Neural cell (in vitro differentiated cells): ENCODE data around the gene AFG1L. TPM values are rescaled to one million over a fixed set of nuclear protein-coding genes. Genes with fewer than 3 reads are reported as not detected.

Experiments
- H2AFZ ChIP-seq: fragments of 200-600, 300-800 bp; sonication (generic), shearing (Covaris generic); 2 replicates; pipeline ENCODE4 v1.6.0; 2014; ENCODE audit warnings: low read depth, mild to moderate bottlenecking, antibody characterized with exemption, low read length, moderate library complexity
- H3F3A ChIP-seq: fragments of 200-600 bp; shearing (Covaris generic); 2 replicates; pipeline ENCODE4 v1.6.1; 2016; ENCODE audit warnings: mild to moderate bottlenecking, moderate library complexity, mixed read lengths, antibody characterized with exemption, low read length; ENCODE audit not compliant: insufficient read depth, poor library complexity, severe bottlenecking
- H3K27ac ChIP-seq: fragments of 200-600, 300-800 bp; sonication (generic), shearing (Covaris generic); 2 replicates; pipeline ENCODE4 v1.5.1; 2014; ENCODE audit warnings: mild to moderate bottlenecking, low read length, moderate library complexity
- H3K27me3 ChIP-seq: fragments of 300-800, 200-600 bp; sonication (generic), shearing (Covaris generic); 2 replicates; pipeline ENCODE4 v1.6.0; 2014; ENCODE audit warnings: mild to moderate bottlenecking, low read depth, low read length, moderate library complexity; ENCODE audit not compliant: insufficient read depth
- H3K36me3 ChIP-seq: fragments of 300-800, 200-600 bp; sonication (generic), shearing (Covaris generic); 2 replicates; pipeline ENCODE4 v1.5.1; 2014; ENCODE audit warnings: mild to moderate bottlenecking, antibody characterized with exemption, low read length, moderate library complexity; ENCODE audit not compliant: insufficient read depth
- H3K4me2 ChIP-seq: fragments of 300-800, 200-600 bp; sonication (generic), shearing (Covaris generic); 2 replicates; pipeline ENCODE4 v1.6.0; 2014; ENCODE audit warnings: mild to moderate bottlenecking, low read length
- H3K4me3 ChIP-seq: fragments of 300-800, 200-600 bp; sonication (generic), shearing (Covaris generic); 2 replicates; pipeline ENCODE4 v1.5.1; 2014; ENCODE audit warnings: mild to moderate bottlenecking, low read length, moderate library complexity
- H3K79me2 ChIP-seq: fragments of 200-600 bp; shearing (Covaris generic); replicated peaks from 2 replicates; pipeline ENCODE4 v1.6.0; 2014; ENCODE audit warnings: mild to moderate bottlenecking, low read length, moderate library complexity; ENCODE audit not compliant: insufficient read depth
- H3K9ac ChIP-seq: fragments of 300-800, 200-600 bp; sonication (generic), shearing (Covaris generic); 2 replicates; pipeline ENCODE4 v1.6.1; 2016; ENCODE audit warnings: mild to moderate bottlenecking, low read length, mixed read lengths
- H3K9me2 ChIP-seq: fragments of 200-600 bp; shearing (Covaris generic); 2 replicates; pipeline ENCODE4 v1.6.1; 2016; ENCODE audit warnings: mild to moderate bottlenecking, low read length, mixed read lengths; ENCODE audit not compliant: insufficient read depth
- H3K9me3 ChIP-seq: fragments of 200-600, 300-800 bp; sonication (generic), shearing (Covaris generic); 2 replicates; pipeline ENCODE4 v1.6.1; 2016; ENCODE audit warnings: mild to moderate bottlenecking, mixed run types, low read length, moderate library complexity, mixed read lengths
- H4K20me1 ChIP-seq: fragments of 200-600 bp; shearing (Covaris generic); 2 replicates; pipeline ENCODE4 v1.6.1; 2016; ENCODE audit warnings: mild to moderate bottlenecking, mixed run types; ENCODE audit not compliant: insufficient read depth
- CTCF ChIP-seq: fragments of 450-650 bp; IDR thresholded peaks from 2 replicates; pipeline ENCODE4 v1.5.1; 2014; ENCODE audit warnings: antibody characterized with exemption, mild to moderate bottlenecking, moderate library complexity; ENCODE audit not compliant: poor library complexity, severe bottlenecking
- EP300 ChIP-seq: fragments of 450-650 bp; conservative IDR thresholded peaks from 2 replicates; pipeline ENCODE4 v1.6.1; 2014; ENCODE audit warnings: antibody characterized with exemption, mild to moderate bottlenecking, moderate library complexity; ENCODE audit not compliant: poor library complexity, severe bottlenecking
- EZH2 ChIP-seq: fragments of 200-600, 300-800 bp; shearing (Covaris generic), sonication (generic); IDR thresholded peaks from 2 replicates; pipeline ENCODE4 v1.6.1; 2014; ENCODE audit warnings: antibody characterized with exemption, low read length, borderline replicate concordance, mild to moderate bottlenecking; ENCODE audit not compliant: insufficient read depth, poor library complexity, severe bottlenecking
- MXI1 ChIP-seq: fragments of 450-650 bp; conservative IDR thresholded peaks from 2 replicates; pipeline ENCODE4 v1.6.1; 2014; ENCODE audit warnings: antibody characterized with exemption, mild to moderate bottlenecking; ENCODE audit not compliant: poor library complexity, severe bottlenecking
- POLR2AphosphoS5 ChIP-seq: IDR thresholded peaks from 2 replicates; pipeline ENCODE4 v1.6.1; 2012
- RAD21 ChIP-seq: fragments of 450-650 bp; conservative IDR thresholded peaks from 2 replicates; pipeline ENCODE4 v1.6.1; 2014; ENCODE audit warnings: antibody characterized with exemption, mild to moderate bottlenecking, moderate library complexity
- SMC3 ChIP-seq: fragments of 450-650 bp; conservative IDR thresholded peaks from 2 replicates; pipeline ENCODE4 v1.6.1; 2014; ENCODE audit warnings: antibody characterized with exemption, mild to moderate bottlenecking, moderate library complexity; ENCODE audit not compliant: poor library complexity
- TAF1 ChIP-seq: IDR thresholded peaks from 2 replicates; pipeline ENCODE4 v1.6.1; 2012; ENCODE audit warnings: low read depth
- polyA plus RNA-seq: library from polyadenylated mRNA; depleted of rRNA; stranded (reverse); fragments of >200 nt; gene quantifications from 2 replicates; pipeline ENCODE4 v1.2.3, GENCODE V29; 2014
- TF ChIP-seq, protein P1 (sequence below): IDR thresholded peaks from 2 replicates; pipeline ENCODE4 v1.6.1; 2012; ENCODE audit warnings: borderline replicate concordance

Gene AFG1L
- polyA plus RNA-seq, 1 donor from 2014 or later, result 3.3 TPM

GRCh38 chr6:108362455-108362854, 67.6 kb downstream of the AFG1L start:
- Histone ChIP-seq H3F3A (no peaks in the 10 kb centered on the region), H2AFZ (no peak overlapping the region), H3K4me3 (no peak overlapping the region), H3K27me3 (no peaks in the 10 kb centered on the region), H3K27ac (no peak overlapping the region), H3K36me3 (no peaks in the 10 kb centered on the region), H4K20me1 (no peaks in the 10 kb centered on the region), H3K9ac (no peak overlapping the region), H3K9me2 (no peaks in the 10 kb centered on the region), H3K79me2 (no peaks in the 10 kb centered on the region), H3K9me3 (no peaks in the 10 kb centered on the region), H3K4me2 (no peak overlapping the region)
- TF ChIP-seq MXI1 (no peak), EP300 (no peak), SMC3 (no peak), RAD21 (no peak), TAF1 (no peak), CTCF (no peak), EZH2 (no peak), POLR2AphosphoS5 (no peak)
- TF ChIP-seq, protein P1, sequence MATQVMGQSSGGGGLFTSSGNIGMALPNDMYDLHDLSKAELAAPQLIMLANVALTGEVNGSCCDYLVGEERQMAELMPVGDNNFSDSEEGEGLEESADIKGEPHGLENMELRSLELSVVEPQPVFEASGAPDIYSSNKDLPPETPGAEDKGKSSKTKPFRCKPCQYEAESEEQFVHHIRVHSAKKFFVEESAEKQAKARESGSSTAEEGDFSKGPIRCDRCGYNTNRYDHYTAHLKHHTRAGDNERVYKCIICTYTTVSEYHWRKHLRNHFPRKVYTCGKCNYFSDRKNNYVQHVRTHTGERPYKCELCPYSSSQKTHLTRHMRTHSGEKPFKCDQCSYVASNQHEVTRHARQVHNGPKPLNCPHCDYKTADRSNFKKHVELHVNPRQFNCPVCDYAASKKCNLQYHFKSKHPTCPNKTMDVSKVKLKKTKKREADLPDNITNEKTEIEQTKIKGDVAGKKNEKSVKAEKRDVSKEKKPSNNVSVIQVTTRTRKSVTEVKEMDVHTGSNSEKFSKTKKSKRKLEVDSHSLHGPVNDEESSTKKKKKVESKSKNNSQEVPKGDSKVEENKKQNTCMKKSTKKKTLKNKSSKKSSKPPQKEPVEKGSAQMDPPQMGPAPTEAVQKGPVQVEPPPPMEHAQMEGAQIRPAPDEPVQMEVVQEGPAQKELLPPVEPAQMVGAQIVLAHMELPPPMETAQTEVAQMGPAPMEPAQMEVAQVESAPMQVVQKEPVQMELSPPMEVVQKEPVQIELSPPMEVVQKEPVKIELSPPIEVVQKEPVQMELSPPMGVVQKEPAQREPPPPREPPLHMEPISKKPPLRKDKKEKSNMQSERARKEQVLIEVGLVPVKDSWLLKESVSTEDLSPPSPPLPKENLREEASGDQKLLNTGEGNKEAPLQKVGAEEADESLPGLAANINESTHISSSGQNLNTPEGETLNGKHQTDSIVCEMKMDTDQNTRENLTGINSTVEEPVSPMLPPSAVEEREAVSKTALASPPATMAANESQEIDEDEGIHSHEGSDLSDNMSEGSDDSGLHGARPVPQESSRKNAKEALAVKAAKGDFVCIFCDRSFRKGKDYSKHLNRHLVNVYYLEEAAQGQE, result no peak

DNA sequence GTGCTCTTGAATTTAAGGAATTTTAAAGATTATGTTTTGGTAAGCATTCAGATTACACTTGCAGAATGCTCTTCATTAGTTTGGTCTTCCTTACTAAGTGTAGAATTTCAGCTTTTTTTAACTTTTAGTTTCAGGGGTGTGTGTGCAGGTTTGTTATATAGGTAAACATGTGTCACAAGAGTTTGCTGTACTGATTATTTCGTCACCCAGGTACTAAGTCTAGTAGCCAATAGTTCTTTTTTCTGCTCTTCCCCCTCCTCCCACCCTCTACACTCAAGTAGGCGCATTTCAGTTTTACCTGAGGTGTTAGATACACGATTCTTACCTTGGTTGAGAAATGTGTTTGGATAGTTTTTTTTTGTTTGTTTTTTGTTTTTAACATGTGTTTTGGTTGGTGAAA, 68.3 kb downstream of the AFG1L start:
- Histone ChIP-seq H3K4me2 (no peak overlapping the region), H3F3A (no peaks in the 10 kb centered on the region), H3K36me3 (no peaks in the 10 kb centered on the region), H3K27ac (no peak overlapping the region), H4K20me1 (no peaks in the 10 kb centered on the region), H3K9me3 (no peaks in the 10 kb centered on the region), H3K4me3 (no peak overlapping the region), H3K9ac (no peak overlapping the region), H3K79me2 (no peaks in the 10 kb centered on the region), H3K27me3 (no peaks in the 10 kb centered on the region), H3K9me2 (no peaks in the 10 kb centered on the region), H2AFZ (no peak overlapping the region)
- TF ChIP-seq EZH2, result no peak
- TF ChIP-seq MXI1, result no peak
- TF ChIP-seq SMC3, result no peak
- no peak for TF ChIP-seq EP300
- TF ChIP-seq CTCF, result no peak
- TF ChIP-seq, protein P1, result no peak
- no peak for TF ChIP-seq POLR2AphosphoS5
- TF ChIP-seq TAF1, result no peak
- TF ChIP-seq RAD21, result no peak
